HepG2 (cell line): ENCODE data around the gene MIX23. TPM values are rescaled to one million over a fixed set of nuclear protein-coding genes. Genes with fewer than 3 reads are reported as not detected.

ENCODE experiments used
- BCL3 ChIP-seq: sonication (generic); formaldehyde crosslinking; IDR thresholded peaks from 2 replicates; pipeline ENCODE4 v1.5.1; 2020; ENCODE audit warnings: mild to moderate bottlenecking, missing genetic modification reagents, moderate library complexity
- BORCS8-MEF2B ChIP-seq: sonication (generic); formaldehyde crosslinking; IDR thresholded peaks from 2 replicates; pipeline ENCODE4 v1.8.0; 2022; ENCODE audit warnings: mild to moderate bottlenecking, missing genetic modification reagents
- BRD4 ChIP-seq: sonication (generic); formaldehyde crosslinking; IDR thresholded peaks from 2 replicates; pipeline ENCODE4 v1.4.0; 2020; ENCODE audit warnings: missing genetic modification reagents
- GZF1 ChIP-seq: sonication (generic); formaldehyde crosslinking; IDR thresholded peaks from 2 replicates; pipeline ENCODE4 v1.5.1; 2020; ENCODE audit warnings: mild to moderate bottlenecking, missing genetic modification reagents
- KLF15 ChIP-seq: sonication (generic); formaldehyde crosslinking; IDR thresholded peaks from 2 replicates; pipeline ENCODE4 v1.8.1; 2023; ENCODE audit warnings: borderline replicate concordance, mild to moderate bottlenecking, inconsistent platforms, missing genetic modification reagents, mixed read lengths
- MAF1 ChIP-seq: sonication (generic); formaldehyde crosslinking; IDR thresholded peaks from 2 replicates; pipeline ENCODE4 v1.5.0; 2020; ENCODE audit warnings: missing genetic modification reagents, borderline replicate concordance
- SP5 ChIP-seq: IDR thresholded peaks from 2 replicates; pipeline ENCODE4 v1.6.1; 2016; ENCODE audit warnings: low read depth, borderline replicate concordance
- THAP8 ChIP-seq: sonication (generic); formaldehyde crosslinking; IDR thresholded peaks from 2 replicates; pipeline ENCODE4 v1.5.1; 2020; ENCODE audit warnings: missing genetic modification reagents, mild to moderate bottlenecking, borderline replicate concordance
- TRAFD1 ChIP-seq: sonication (generic); formaldehyde crosslinking; IDR thresholded peaks from 2 replicates; pipeline ENCODE4 v1.5.1; 2020; ENCODE audit warnings: missing genetic modification reagents, mild to moderate bottlenecking, borderline replicate concordance
- XRCC5 ChIP-seq: fragments of 200-400 bp; formaldehyde crosslinking; optimal IDR thresholded peaks from 2 replicates; pipeline ENCODE3; 2017; ENCODE audit warnings: mild to moderate bottlenecking, low read length
- ZKSCAN1 ChIP-seq: fragments of 150-350 bp; IDR thresholded peaks from 2 replicates; pipeline ENCODE4 v1.6.1; 2014; ENCODE audit warnings: low read length
- ZMYM3 ChIP-seq: sonication (generic); formaldehyde crosslinking; IDR thresholded peaks from 2 replicates; pipeline ENCODE4 v1.5.1; 2020; ENCODE audit warnings: mild to moderate bottlenecking, missing genetic modification reagents
- ZNF136 ChIP-seq: sonication (generic); formaldehyde crosslinking; IDR thresholded peaks from 2 replicates; pipeline ENCODE4 v1.8.1; 2022; ENCODE audit warnings: low read depth, mild to moderate bottlenecking, moderate library complexity, missing genetic modification reagents
- ZNF235 ChIP-seq: sonication (generic); formaldehyde crosslinking; IDR thresholded peaks from 2 replicates; pipeline ENCODE4 v1.8.1; 2023; ENCODE audit warnings: mild to moderate bottlenecking, missing genetic modification reagents, borderline replicate concordance
- ZNF24 ChIP-seq: fragments of 450-650 bp; IDR thresholded peaks from 2 replicates; pipeline ENCODE4 v1.6.1; 2017; ENCODE audit warnings: antibody characterized with exemption, mild to moderate bottlenecking
- ZNF256 ChIP-seq: sonication (generic); formaldehyde crosslinking; conservative IDR thresholded peaks from 2 replicates; pipeline ENCODE4 v1.4.0; 2020; ENCODE audit warnings: missing genetic modification reagents
- ZNF333 ChIP-seq: sonication (generic); formaldehyde crosslinking; IDR thresholded peaks from 2 replicates; pipeline ENCODE4 v1.4.0; 2020; ENCODE audit warnings: mild to moderate bottlenecking, missing genetic modification reagents, borderline replicate concordance
- ZNF430 ChIP-seq: sonication (generic); formaldehyde crosslinking; IDR thresholded peaks from 2 replicates; pipeline ENCODE4 v1.9.0; 2021; ENCODE audit warnings: mild to moderate bottlenecking, missing genetic modification reagents
- ZNF589 ChIP-seq: sonication (generic); formaldehyde crosslinking; conservative IDR thresholded peaks from 2 replicates; pipeline ENCODE4 v1.8.0; 2022; ENCODE audit warnings: mild to moderate bottlenecking, moderate library complexity, missing genetic modification reagents
- ZNF775 ChIP-seq: sonication (generic); formaldehyde crosslinking; IDR thresholded peaks from 2 replicates; pipeline ENCODE4 v1.4.0; 2020; ENCODE audit warnings: missing genetic modification reagents, mild to moderate bottlenecking, moderate library complexity, borderline replicate concordance
- ZNF782 ChIP-seq: sonication (generic); formaldehyde crosslinking; IDR thresholded peaks from 2 replicates; pipeline ENCODE4 v1.4.0; 2020; ENCODE audit warnings: missing genetic modification reagents, mild to moderate bottlenecking, borderline replicate concordance
- ZSCAN25 ChIP-seq: sonication (generic); formaldehyde crosslinking; IDR thresholded peaks from 2 replicates; pipeline ENCODE4 v1.8.0; 2022; ENCODE audit warnings: mild to moderate bottlenecking, missing genetic modification reagents
- polyA plus RNA-seq, 8 experiments: library from polyadenylated mRNA; depleted of rRNA in 3 of 8; stranded (reverse) in 7 of 8; unstranded in 1 of 8; fragments of >200 nt; fragmentation: Illumina TruSeq in 4 of 8; extraction: Trizol in 4 of 8; gene quantifications; 2 replicates each; pipeline versions ENCODE4 v1.2.1 to v1.2.3, GENCODE V29; 2011 to 2016; ENCODE audit warnings: low read depth in 4 of 8, missing spikeins in 1 of 8, mixed read lengths in 1 of 8; ENCODE audit not compliant: insufficient read depth in 1 of 8
- total RNA-seq, 5 experiments: library from RNA; depleted of rRNA; stranded (reverse); fragments of >200 nt; fragmentation: Illumina TruSeq; extraction: Trizol; gene quantifications; 2 replicates each; pipeline ENCODE4 v1.2.3, GENCODE V29; 2016; ENCODE audit warnings: low read depth in 1 of 5

MIX23 gene
- total and polyA plus RNA-seq, 2 of the 13 experiments (the other 11 are each of a cell fraction or from before 2014, with no cell fraction given) = 20.0 to 152 TPM

GRCh38 chr3:122382888-122383666 lies at the start of gene MIX23 (continued):
- TF ChIP-seq ZSCAN25 (CRISPR knock-in tag) (0 out of 2 replicates have a peak, but pooled peaks have one; percentile 22), ZNF775 (CRISPR knock-in tag) (0 out of 2 replicates have a peak, but pooled peaks have one; percentile 71), BRD4 (peak; percentile 64; the same call in 1 of the 2 replicates), XRCC5 (no peak), KLF15 (CRISPR knock-in tag) (peak; percentile 58; the same call in 1 of the 2 replicates), ZNF136 (no peak; the same call in 1 of the 2 replicates), ZNF235 (CRISPR knock-in tag) (no peak), GZF1 (peak; percentile 74; the same call in 1 of the 2 replicates), ZNF333 (CRISPR knock-in tag) (0 out of 2 replicates have a peak, but pooled peaks have one; percentile 80), ZMYM3 (CRISPR knock-in tag) (no peak), TRAFD1 (CRISPR knock-in tag) (no peak), THAP8 (CRISPR knock-in tag) (no peak; the same call in 1 of the 2 replicates), MAF1 (CRISPR knock-in tag) (peak; percentile 56; the same call in 1 of the 2 replicates), ZKSCAN1 (no peak), ZNF430 (CRISPR knock-in tag) (no peak; the same call in 1 of the 2 replicates), SP5 (no peak; the same call in 1 of the 2 replicates), ZNF589 (CRISPR knock-in tag) (no peak; the same call in 1 of the 2 replicates), ZNF782 (CRISPR knock-in tag) (no peak), BORCS8-MEF2B (CRISPR knock-in tag) (peak; percentile 96), ZNF256 (CRISPR knock-in tag) (peak; percentile 59; the same call in 1 of the 2 replicates), ZNF24 (no peak), BCL3 (CRISPR knock-in tag) (0 out of 2 replicates have a peak, but pooled peaks have one; percentile 73)
